Measurements from ENCODE around the gene TXNDC11.
"Not testable (repeated sequence)": the region's sequence is repeated elsewhere in the genome, so short reads cannot be mapped to it uniquely, and the experiment has no call there.

The TXNDC11 gene

GRCh38 chr16:11742536-11743307 lies at the start of gene TXNDC11:
TXNDC11 (minus strand) TSS chr16:11742857; CDS start chr16:11742730, 127 bp downstream.
- peak; percentile 97 for DNase-seq (ENCODE audit: low spot score)
- no peak for TF ChIP-seq CTCF (IDR thresholded peaks at IDR 0.05; ENCODE audit: extremely low read depth, missing control alignments)

GRCh38 chr16:11791144-11791828 lies 48.6 kb upstream of the TXNDC11 start:
- DNase-seq (ENCODE audit: low spot score): no peak
- no peak for TF ChIP-seq CTCF (IDR thresholded peaks at IDR 0.05; ENCODE audit: extremely low read depth, missing control alignments)

- no peak for DNase-seq (ENCODE audit: low spot score)
- no peak for TF ChIP-seq CTCF (IDR thresholded peaks at IDR 0.05; ENCODE audit: extremely low read depth, missing control alignments)
Measured at GRCh38 chr16:11788914-11789313, 46.3 kb upstream of the TXNDC11 start.

GRCh38 chr16:11784980-11785599 lies 42.4 kb upstream of the TXNDC11 start:
- not testable (repeated sequence) for DNase-seq (ENCODE audit: low spot score)

- not testable (repeated sequence) for DNase-seq (ENCODE audit: low spot score)
Measured at GRCh38 chr16:11784381-11784780, 41.7 kb upstream of the TXNDC11 start.

- DNase-seq (ENCODE audit: low spot score): no peak
- TF ChIP-seq CTCF (IDR thresholded peaks at IDR 0.05; ENCODE audit: extremely low read depth, missing control alignments): no peak
Measured at GRCh38 chr16:11784038-11784369, 41.3 kb upstream of the TXNDC11 start.

GRCh38 chr16:11783319-11784037 lies 40.8 kb upstream of the TXNDC11 start:
- no peak for TF ChIP-seq CTCF (IDR thresholded peaks at IDR 0.05; ENCODE audit: extremely low read depth, missing control alignments)
- DNase-seq (ENCODE audit: low spot score): peak; percentile 67

GRCh38 chr16:11781773-11782172 lies 39.1 kb upstream of the TXNDC11 start:
- DNase-seq (ENCODE audit: low spot score): no peak
- no peak for TF ChIP-seq CTCF (IDR thresholded peaks at IDR 0.05; ENCODE audit: extremely low read depth, missing control alignments)

Measured in GM20000 (cell line).